Breast epithelium (tissue), 4 donors: Measurements from ENCODE around the gene ERICH3. TPM values are rescaled to one million over a fixed set of nuclear protein-coding genes. Genes with fewer than 3 reads are reported as not detected.

Experiments used
- DNase-seq, 2 donors: peaks; one replicate each; pipeline ENCODE4 v3.0.0-alpha.2; 2019; ENCODE audit warnings: low spot score in 2 of 2
- H3K27ac ChIP-seq, 2 donors: fragments of 200-600 bp; sonication (generic) in 1 of 2; one replicate each; pipeline ENCODE4 v1.5.1; 2016 to 2019; ENCODE audit warnings: mild to moderate bottlenecking in 1 of 2
- H3K27me3 ChIP-seq, 2 donors: fragments of 200-600 bp; sonication (generic) in 1 of 2; one replicate each; pipeline versions ENCODE4 v1.5.1 to v1.6.0; 2017 to 2019; ENCODE audit warnings: control low read depth in 1 of 2, mild to moderate bottlenecking in 1 of 2
- H3K36me3 ChIP-seq: fragments of 200-600 bp; one replicate; pipeline ENCODE4 v1.5.1; 2019
- H3K4me1 ChIP-seq, 2 donors: fragments of 200-600 bp; sonication (generic); one replicate each; pipeline ENCODE4 v1.5.1; 2016 to 2019; ENCODE audit warnings: control low read depth in 1 of 2
- H3K4me3 ChIP-seq, 3 donors: fragments of 200-600 bp; sonication (generic); 1 replicate in 2 of 3; 2 replicates in 1 of 3; pipeline ENCODE4 v1.5.1; 2016 to 2019; ENCODE audit warnings: mild to moderate bottlenecking in 3 of 3, moderate library complexity in 2 of 3
- H3K9me3 ChIP-seq, 2 donors: fragments of 200-600 bp; sonication (generic) in 1 of 2; one replicate each; pipeline ENCODE4 v1.5.1; 2016 to 2019; ENCODE audit warnings: control low read depth in 1 of 2
- CTCF ChIP-seq, 3 donors: fragments of 450-650 bp; IDR thresholded peaks; one replicate each; pipeline ENCODE4 v1.5.1; 2016 to 2017; ENCODE audit warnings: antibody characterized with exemption in 3 of 3, mild to moderate bottlenecking in 3 of 3, moderate library complexity in 3 of 3
- POLR2A ChIP-seq: fragments of 450-650 bp; IDR thresholded peaks from one replicate; pipeline ENCODE4 v1.6.1; 2016; ENCODE audit warnings: antibody characterized with exemption, mild to moderate bottlenecking, moderate library complexity
- POLR2AphosphoS5 ChIP-seq, 3 donors: sonication (generic); formaldehyde crosslinking; IDR thresholded peaks; one replicate each; pipeline ENCODE4 v1.6.1; 2017; ENCODE audit warnings: antibody characterized with exemption in 3 of 3
- intact Hi-C: fragments of 100-400 bp; cut with DNase I; formaldehyde crosslinking; loops from one replicate; pipeline ENCODE4 v1.15.1; 2023; ENCODE audit warnings: low total_unique reads
- total RNA-seq, 3 donors: library from RNA; depleted of rRNA; stranded (reverse); fragments of >200 nt; gene quantifications; one replicate each; pipeline ENCODE4 v1.1.0, GENCODE V29; 2016

ERICH3 gene
- total RNA-seq, 3 donors from 2014 or later, result under 0.01 to 2.0 (median 0.29) TPM

GRCh38 chr1:74611887-74612286, 61.7 kb downstream of the ERICH3 start:
- DNase-seq, result no peak
- H3K4me1 ChIP-seq, result no peaks in the 10 kb centered on the region
- TF ChIP-seq POLR2AphosphoS5 (IDR thresholded peaks at IDR 0.05) (no peak), POLR2A (no peak), CTCF (IDR thresholded peaks at IDR 0.05) (no peak)
- intact Hi-C loops, result no loop called here
- H3K27ac ChIP-seq, result no peak overlapping the region
- H3K27me3 ChIP-seq, result no peaks in the 10 kb centered on the region
- H3K36me3 ChIP-seq, result no peaks in the 10 kb centered on the region
- no peaks in the 10 kb centered on the region for H3K9me3 ChIP-seq
- no peak overlapping the region for H3K4me3 ChIP-seq

GRCh38 chr1:74610961-74611360, 62.6 kb downstream of the ERICH3 start:
- Histone ChIP-seq H3K36me3 (no peaks in the 10 kb centered on the region), H3K4me3 (no peak overlapping the region), H3K9me3 (no peaks in the 10 kb centered on the region), H3K27me3 (no peaks in the 10 kb centered on the region), H3K4me1 (no peaks in the 10 kb centered on the region), H3K27ac (no peak overlapping the region)
- TF ChIP-seq CTCF (IDR thresholded peaks at IDR 0.05) (no peak), POLR2A (no peak), POLR2AphosphoS5 (IDR thresholded peaks at IDR 0.05) (no peak)
- DNase-seq, result no peak
- intact Hi-C loops, result no loop called here

- H3K27ac ChIP-seq, result no peak overlapping the region
- H3K4me1 ChIP-seq, result no peaks in the 10 kb centered on the region
- TF ChIP-seq CTCF (IDR thresholded peaks at IDR 0.05), result no peak
- no peak for TF ChIP-seq POLR2AphosphoS5 (IDR thresholded peaks at IDR 0.05)
- no peak for TF ChIP-seq POLR2A
These were observed 63.7 kb downstream of the ERICH3 start for GRCh38 chr1:74609810-74610371.

GRCh38 chr1:74596717-74597116, 76.9 kb downstream of the ERICH3 start:
- TF ChIP-seq POLR2AphosphoS5 (IDR thresholded peaks at IDR 0.05), result no peak
- TF ChIP-seq POLR2A, result no peak
- TF ChIP-seq CTCF (IDR thresholded peaks at IDR 0.05), result no peak
- Histone ChIP-seq H3K4me1 (no peaks in the 10 kb centered on the region), H3K27ac (no peak overlapping the region), H3K36me3 (no peaks in the 10 kb centered on the region), H3K9me3 (no peaks in the 10 kb centered on the region), H3K4me3 (no peak overlapping the region), H3K27me3 (no peaks in the 10 kb centered on the region)
- DNase-seq, result no peak
- intact Hi-C loops, result no loop called here

More at GRCh38 chr1:74609810-74610371, 63.7 kb downstream of the ERICH3 start:
- no peak overlapping the region for H3K4me3 ChIP-seq
- H3K27me3 ChIP-seq, result no peaks in the 10 kb centered on the region
- H3K36me3 ChIP-seq, result no peaks in the 10 kb centered on the region
- intact Hi-C loops, result no loop called here
- no peak for DNase-seq
- H3K9me3 ChIP-seq, result no peaks in the 10 kb centered on the region

GRCh38 chr1:74593887-74594866, 79.4 kb downstream of the ERICH3 start:
- H3K27me3 ChIP-seq, result no peaks in the 10 kb centered on the region
- H3K36me3 ChIP-seq, result no peaks in the 10 kb centered on the region
- no peak overlapping the region for H3K4me3 ChIP-seq
- no peak for TF ChIP-seq POLR2AphosphoS5 (IDR thresholded peaks at IDR 0.05)
- TF ChIP-seq CTCF (IDR thresholded peaks at IDR 0.05), result no peak
- TF ChIP-seq POLR2A, result no peak
- H3K27ac ChIP-seq, result no peak overlapping the region
- intact Hi-C loops, result no loop called here
- DNase-seq, result no peak
- no peaks in the 10 kb centered on the region for H3K9me3 ChIP-seq
- no peaks in the 10 kb centered on the region for H3K4me1 ChIP-seq
